GM19023 (cell line): ENCODE results near the gene TMEM258.

Experiments used
- ATAC-seq: cut with Tn5 transposase; IDR thresholded peaks from one replicate; pipeline ENCODE4 v1.9.1; 2021; ENCODE audit warnings: mild to moderate bottlenecking, moderate library complexity; ENCODE audit not compliant: unreplicated experiment

The TMEM258 gene

DNA sequence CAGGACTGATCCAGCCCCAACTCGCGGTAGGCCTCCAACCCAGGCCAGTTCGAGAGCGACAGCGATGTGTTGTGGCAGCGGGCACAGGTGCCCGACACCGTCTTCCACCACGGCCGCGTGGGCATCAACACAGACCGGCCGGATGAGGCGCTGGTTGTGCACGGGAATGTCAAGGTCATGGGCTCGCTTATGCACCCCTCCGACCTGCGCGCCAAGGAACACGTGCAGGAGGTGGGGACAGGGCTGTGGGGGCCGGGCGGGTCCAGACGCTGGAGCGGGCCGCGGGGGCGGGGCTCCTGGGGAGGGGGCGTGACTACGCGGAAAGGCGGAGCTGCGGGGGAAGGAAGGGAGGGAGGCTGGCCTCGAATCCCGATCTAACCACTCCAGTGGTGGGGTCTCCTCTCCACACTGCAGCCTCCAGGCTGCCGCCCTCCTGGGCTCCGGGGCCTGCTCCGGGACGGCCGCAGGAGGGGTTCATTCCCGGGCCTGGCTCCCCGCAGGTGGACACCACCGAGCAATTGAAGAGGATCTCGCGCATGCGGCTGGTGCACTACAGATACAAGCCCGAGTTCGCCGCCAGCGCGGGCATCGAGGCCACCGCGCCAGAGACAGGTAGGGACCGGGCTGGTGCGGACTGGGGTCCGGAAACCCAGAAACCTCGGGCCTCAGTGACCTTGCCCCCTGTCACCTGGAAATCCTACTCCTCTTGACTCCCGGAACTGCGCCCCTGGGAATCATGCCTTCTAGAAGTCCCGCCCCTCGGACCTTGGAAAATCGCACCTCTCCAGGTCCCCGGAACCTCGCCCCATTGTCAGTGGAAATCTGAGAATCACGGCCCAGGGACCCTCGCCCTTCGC is 14.9 kb downstream of the TMEM258 start:
- no peak for ATAC-seq

DNA sequence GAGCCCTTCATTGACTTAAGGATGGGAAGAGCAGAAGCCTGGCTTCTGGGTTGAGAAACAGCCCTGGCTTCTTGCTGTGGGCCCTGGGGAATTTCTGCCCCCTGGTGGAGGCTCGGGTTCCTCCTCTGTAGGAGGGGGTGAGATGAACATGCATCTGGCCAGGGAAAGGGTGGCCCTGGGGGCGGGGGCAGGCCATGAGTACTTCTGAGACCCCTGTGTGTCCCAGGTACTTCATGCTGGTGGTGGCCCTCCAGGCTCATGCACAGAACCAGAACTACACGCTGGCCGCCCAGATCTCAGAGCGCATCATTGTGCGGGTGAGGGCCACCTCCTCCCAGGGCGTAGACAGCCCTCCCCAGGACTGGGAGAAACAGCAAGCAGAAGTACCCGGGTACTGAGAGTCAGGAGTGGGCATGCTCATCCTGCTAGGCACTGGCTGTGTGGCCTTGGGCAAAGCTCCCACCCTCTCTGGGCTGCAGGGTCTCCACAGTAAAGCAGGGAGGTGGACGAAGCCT is 15.8 kb downstream of the TMEM258 start:
- no peak for ATAC-seq

DNA sequence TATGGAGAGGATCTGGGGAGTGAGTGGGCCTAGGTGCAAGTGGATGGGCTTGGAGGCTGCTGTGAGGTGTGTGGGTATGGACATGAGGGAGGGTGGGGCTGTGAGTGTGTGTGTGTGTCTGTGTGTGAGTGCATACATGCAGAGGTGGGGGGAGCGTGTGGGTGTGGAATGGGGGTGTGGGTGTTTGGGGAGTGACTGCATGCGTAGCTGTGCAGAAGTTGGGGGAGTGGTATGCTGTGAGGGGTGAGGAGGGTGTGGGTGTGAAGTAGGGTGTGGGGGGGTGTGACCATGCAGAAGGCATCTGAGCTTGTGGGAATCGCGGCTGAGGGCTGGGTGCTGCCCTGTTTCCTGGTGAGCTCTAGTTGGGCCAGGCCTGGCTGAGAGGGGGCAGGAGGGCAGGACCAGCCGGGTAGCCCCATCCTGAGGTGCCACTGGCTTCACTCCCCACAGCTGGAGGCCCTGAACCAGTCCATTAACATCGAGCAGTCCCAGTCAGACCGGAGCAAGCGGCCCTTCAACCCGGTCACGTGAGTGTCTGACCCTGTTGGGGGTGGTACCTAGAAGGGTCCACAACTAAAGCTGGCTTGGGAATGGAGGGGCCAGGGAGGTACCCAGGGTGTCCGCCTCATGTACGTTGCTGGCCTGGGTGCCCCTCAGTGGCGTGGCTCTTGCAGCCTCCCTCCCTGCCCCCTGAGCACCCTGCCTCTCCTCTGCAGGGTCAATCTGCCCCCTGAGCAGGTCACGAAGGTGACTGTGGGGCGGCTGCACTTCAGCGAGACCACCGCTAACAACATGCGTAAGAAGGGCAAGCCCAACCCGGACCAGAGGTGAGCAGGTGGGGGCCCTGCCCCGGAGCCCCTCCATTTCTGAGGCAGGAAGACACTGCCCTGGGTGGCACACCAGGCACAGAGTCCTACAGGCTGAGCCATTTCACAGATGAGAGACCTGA is 16.5 kb downstream of the TMEM258 start:
- ATAC-seq = no peak

DNA sequence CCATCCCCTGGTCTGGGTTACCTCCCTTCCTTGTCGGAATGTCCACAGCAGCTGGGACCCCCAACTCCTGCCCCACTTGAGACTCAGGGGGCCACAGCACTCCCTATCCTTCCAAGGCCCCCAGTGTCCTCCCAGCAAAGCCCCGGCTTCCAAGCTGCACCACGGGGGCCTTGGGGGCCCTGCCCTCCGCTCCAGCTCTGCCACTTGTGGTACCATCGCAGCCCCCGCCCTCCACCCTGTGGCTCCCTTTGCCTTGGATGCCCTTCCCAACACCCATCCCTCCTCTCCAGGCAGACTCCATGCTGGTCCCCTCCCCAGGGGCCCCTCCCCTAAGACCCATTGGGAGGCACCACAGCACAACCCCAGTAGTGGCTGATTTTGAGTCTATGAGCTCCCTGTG is 17.3 kb downstream of the TMEM258 start:
- no peak for ATAC-seq

DNA sequence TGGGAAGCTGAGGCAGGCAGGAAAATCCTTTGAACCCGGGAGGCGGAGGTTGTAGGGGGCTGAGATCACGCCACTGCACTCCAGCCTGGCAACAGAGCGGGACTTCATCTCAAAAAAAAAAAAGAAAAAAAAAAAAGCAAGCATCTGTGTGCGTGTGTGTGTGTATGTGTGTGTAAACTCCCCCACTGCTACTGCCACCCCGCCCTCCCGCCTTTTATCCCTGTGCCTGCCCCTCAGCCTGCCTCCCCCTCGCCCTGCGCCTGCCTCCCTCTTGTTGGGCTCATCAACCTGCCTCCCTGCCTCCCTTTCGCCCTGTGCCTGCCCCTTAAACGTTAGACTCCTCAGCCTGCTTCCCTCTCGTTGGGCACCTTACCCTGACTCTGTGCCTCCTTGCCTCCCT is 18.0 kb downstream of the TMEM258 start:
- no peak for ATAC-seq

DNA sequence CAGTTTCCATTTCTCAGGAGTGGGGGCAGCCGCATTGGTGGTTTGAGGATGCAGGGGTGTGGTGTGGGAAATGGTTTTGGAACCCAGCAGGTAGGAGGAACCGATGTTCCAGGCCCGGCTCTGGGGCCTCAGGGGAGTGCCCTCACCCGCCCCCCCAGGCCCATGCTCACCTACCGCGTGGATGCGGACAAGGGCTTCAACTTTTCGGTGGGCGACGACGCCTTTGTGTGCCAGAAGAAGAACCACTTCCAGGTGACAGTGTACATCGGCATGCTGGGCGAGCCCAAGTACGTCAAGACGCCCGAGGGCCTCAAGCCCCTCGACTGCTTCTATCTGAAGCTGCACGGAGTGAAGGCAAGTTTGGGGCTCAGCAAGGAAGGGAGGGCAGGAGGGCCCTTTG is 18.6 kb downstream of the TMEM258 start:
- ATAC-seq = no peak

DNA sequence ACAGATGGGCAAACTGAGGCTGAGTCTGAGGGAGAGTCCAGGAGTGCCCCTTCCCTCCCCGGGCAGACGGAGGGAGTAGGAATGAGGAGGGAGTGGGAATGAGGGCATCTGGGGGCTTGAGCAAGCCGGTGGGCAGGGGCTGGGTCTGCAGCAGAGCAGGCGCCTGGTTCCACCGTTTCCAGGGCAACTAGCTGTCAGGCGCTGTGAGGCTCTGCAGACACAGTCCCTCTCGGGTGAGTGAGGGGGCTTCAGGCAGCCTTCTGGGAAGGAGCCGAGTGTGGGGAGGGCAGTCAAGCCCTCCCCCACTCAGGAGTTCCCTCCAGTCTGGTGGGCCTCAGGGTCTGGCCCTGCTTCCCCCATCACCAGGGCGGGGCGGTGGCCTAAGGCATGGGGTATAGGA is 19.0 kb downstream of the TMEM258 start:
- no peak for ATAC-seq

DNA sequence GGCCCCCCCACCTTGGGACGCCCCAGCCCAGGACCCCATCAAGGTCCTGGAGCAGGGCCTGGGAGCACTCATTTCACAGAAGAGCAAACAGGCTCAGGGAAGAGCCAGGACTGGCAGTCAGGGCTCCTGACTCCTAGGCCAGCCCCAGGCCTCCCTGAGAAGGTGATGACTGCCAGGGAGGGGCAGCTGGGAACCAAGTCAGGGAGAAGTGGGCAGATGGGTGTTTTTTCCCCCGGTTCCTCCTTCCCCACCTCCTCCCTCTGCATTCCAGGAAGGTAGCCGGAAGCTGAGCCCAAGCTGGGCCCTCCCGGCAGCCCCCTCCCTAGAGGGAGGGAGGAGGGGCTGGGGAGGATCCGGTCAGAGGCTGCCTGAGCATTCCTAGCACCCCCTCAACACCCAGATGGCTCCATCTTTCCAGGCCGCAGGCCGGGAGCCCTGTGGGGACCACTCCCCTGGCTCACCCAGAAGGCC is 20.4 kb downstream of the TMEM258 start:
- ATAC-seq = no peak

DNA sequence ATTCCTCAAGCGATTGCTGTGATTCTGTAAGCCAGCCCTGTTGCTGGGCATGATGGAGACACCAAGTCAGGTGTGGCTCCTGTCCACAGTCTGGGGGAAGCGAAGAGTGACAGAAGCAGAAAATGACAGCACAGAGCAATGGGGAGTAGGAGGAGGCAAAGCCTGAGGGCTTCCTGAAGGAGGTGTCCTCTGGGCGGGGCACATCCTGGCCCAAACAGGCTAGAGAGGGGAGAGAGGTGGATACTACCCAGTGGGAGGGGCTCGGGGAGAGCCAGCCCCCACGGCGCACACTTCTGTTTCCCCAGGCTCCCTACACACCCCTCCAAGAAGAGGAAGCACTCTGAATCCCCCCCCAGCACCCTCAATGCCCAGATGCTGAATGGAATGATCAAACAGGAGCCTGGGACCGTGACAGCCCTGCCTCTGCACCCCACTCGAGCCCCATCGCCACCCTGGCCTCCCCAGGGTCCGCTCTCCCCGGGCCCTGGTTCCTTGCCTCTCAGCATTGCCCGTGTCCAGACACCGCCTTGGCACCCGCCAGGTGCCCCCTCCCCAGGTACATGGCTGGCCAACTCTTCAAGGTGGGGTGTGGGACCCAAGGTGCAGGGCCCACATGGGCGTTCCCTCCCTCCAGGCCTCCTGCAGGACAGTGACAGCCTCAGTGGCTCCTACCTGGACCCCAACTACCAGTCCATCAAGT is 21.1 kb downstream of the TMEM258 start:
- ATAC-seq = no peak

DNA sequence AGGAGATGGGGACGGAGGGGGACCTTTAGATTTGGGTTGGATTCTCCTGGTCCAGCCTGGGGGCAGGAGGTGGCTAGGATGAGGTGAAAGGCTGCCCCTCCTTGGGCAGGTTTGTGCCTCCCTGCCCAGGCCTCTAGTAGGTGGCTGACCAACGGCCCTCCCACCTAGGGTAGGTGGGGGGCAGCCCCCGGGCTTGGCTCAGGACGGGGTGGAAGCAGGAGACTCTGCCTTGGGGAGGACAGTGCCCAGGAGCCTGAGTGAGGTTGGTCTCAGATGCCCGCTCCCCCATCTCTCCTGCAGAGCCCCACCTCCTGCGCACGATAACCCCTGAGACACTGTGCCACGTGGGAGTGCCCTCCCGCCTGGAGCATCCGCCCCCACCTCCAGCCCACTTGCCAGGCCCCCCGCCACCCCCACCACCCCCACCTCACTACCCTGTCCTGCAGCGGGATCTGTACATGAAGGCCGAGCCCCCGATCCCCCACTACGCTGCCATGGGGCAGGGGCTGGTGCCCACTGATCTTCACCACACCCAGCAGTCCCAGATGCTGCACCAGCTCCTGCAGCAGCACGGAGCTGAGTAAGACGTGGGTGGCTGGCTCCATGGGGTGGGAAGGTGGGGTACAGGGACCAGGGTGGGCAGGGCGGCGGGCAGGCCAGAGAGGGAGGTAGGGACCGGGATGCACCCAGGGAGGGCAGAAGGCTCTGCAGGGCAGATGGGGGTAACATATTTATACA is 22.3 kb downstream of the TMEM258 start:
- ATAC-seq = no peak

DNA sequence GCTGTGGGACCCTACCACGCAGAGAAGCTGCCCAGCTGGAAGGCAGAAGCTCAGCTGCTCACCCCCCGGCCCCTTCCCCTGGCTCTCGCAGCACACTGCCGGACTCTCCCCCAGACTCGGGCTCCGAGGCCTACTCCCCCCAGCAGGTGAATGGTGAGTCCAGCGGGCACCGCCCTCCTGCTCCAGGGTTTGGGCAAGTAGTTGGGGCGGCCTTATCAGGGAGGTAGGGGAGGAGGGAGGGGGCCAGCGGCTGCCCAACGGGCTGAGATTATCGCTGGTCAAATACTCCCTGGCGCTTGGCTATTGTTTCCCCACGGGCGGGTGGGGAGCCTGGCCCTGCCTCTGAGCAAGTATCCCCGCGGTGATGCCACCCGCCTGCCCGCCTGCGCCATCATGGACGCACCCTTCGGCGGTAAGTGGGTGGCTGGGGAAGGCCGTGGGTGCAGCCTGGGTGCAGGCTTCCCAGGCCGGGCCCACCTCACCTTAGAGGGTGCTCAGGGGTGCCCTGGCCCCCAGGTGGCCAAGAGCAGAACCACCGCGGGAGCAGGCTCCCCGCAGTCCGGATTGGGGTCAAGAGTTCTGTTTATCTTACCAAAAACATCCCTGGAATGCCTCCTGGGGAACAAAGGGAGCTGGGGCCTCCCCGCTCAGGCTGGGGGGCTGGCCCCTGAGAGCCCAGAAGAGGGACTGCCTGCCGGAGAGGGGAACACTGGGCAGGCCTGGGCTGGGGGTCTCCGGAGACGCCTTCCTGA is 23.1 kb downstream of the TMEM258 start:
- ATAC-seq = no peak

DNA sequence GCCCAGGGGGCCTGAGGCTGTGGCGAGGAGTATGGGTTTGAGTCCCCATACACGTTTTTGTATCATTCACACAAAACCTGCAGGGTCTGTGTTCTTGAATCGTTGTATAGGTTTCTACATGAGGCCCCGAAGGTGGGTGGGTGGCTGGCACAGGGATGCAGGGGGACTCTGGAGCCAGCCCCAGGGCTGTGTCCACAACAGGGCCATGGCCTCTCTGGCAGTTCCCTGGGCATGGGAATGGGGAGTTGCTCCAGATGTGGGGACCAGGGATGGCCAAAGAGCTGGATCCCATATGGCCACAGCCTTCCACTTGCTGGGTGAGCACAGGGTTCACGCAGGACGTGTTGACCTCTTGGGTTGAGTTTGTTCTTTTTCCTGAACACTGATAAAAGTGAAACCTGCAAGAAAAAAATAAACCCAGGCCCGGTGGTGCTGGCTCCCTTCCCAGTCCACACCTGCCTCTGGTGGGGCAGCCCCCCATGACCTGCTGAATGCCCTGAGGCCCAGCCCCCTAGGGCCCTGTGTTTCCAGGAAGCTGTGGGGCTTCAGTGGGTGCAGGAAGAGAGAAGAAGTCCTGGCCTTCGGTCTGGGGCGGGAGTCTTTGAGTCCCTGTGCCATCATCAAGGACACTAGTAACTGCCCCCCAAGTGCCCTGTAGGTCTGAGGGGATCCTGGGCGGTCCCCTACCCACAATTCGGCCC is 23.9 kb downstream of the TMEM258 start:
- no peak for ATAC-seq

DNA sequence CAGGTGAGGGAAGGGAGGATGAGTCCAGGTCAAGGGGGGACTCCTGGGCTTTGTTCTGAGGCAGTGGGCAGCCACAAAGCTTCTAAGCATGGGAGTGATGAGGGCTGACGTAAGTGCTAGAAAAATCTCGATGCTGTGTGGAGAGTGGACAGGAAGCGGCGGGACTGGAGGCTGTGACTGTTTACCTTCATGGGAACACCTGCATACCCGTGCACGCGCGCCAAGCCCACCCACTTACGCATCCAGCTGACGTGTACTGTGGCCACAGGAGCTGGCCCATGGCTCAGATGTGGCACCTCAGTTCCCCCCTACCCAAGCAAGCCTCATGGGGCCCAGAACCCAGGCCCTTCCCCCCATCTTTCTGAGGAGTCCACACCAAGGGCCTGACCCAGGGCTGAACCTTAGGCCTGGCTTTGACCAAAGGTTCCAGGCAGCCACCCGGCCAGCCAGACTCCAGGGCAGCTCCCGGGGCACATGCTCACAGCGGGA is 26.0 kb downstream of the TMEM258 start:
- ATAC-seq = no peak

DNA sequence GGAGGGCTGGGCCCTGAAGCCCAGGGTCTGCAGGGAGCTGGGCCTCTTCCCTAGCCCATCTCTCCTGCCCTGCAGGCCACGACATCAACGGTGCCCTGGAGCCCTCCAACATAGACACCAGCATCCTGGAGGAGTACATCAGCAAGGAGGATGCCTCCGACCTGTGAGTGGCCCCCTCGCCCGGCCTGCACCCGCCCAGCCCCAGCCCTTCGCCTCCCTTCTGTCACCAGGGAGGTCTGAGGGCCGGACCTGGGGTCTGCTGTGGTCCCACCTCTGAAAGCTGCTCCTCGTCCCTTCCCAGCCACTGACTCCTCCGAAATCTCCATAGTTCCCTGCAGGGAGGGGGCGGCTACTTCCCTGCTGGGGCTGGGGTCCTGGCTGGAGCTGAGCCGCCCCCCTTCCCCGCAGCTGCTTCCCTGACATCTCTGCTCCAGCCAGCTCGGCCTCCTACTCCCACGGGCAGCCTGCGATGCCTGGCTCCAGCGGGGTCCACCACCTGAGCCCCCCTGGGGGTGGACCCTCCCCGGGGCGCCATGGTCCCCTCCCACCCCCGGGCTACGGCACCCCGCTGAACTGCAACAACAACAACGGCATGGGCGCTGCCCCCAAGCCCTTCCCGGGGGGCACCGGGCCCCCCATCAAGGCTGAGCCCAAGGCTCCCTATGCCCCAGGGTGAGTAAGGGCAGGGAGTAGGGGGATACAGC is 26.7 kb downstream of the TMEM258 start:
- no peak for ATAC-seq

DNA sequence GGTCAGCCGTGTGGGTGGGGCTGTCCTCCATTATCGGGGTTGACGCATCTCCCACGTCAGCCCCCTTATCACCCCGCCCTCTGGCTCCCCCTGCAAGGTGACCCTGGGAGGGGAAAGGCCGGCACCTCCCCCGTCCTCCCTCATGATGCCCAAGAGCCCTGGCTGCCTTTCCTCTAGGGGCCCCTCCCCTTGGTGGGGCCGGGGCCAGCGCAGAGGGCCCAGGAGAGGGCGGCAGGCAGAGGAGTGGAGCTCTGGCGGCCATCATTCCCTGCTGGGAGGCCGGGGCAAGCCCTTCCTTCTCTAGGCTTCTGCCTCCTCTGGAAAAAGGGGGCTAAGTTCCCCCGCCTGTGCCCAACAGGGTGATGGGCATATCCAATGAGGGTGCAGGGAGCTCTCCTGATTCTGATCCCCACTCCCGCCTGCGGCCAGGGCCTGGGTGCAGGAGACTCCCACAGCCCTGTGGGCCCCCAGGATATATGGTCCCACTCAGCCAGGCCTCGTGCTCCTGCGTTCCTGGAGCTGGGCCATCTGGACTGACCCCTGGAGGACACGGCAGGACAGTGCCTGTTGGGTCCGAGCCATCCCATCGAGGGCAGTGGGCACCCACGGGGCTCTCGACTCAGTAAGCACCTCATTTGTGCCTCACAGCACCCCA is 27.7 kb downstream of the TMEM258 start:
- ATAC-seq = no peak

DNA sequence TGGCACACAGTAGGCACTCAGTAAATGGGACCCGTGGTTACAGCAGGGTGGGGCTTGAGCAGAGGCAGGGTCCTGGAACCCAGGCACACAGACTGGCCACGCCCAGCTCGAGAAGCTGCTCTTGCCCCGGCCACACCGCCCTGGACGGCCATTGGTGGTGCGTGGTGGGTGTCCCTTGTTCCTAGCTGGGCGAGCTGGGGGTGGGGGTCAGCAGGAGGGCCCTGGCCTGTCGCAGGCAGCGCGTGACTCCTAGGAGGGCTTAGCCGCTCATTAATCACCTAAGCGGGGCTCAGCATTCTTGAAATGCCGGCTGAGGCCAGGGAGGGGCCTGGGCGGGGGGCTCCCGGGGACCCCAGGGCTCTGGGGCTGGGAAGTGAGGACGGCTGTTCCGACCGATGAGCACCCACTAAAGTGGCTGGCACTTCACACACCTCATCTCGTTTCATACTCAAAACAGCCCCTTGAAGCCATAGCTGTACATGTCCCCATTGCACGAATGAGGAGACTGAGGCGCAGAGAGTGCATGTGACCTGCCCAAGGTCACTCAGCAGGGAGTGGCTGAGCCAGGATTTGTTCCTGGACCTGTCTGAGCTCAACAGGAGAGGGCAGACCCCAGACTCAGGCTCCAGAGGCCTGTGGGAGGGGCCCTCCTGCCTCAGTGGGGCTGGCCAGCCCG is 28.3 kb downstream of the TMEM258 start:
- ATAC-seq = no peak

DNA sequence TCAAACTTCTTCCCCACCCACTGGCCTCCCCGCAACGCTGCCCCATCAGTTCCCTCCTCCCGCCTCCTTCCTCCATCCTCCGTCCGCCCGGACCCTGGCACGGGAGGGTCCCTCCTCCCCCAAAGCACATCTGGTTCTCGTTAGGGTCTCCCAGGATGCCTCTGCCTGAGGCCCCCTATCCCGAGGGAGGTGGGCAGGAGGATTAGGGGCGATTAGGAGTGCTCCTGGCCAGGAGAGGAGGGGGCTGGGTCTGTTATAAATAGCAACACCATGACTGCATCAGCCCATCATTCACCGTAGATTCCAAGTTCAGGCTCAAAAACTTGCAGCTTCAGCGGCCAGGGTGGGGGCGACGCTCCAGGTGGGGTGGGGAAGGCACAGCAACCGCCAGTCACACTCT is 29.6 kb downstream of the TMEM258 start:
- ATAC-seq = no peak
